H9 (cell line): ENCODE data around the gene MEIG1. TPM values are rescaled to one million over a fixed set of nuclear protein-coding genes. Genes with fewer than 3 reads are reported as not detected.
"Not testable (repeated sequence)": the region's sequence is repeated elsewhere in the genome, so short reads cannot be mapped to it uniquely, and the experiment has no call there.

Experiments used
- DNase-seq: peaks from one replicate; pipeline ENCODE4 v3.0.0-alpha.2; 2017
- H2AFZ ChIP-seq: one replicate; pipeline ENCODE4 v1.6.1; 2013; ENCODE audit warnings: mild to moderate bottlenecking, low read length, control low read depth, moderate library complexity
- H2AK5ac ChIP-seq: 2 replicates; pipeline ENCODE4 v1.6.1; 2013; ENCODE audit warnings: low read length, control low read depth, mixed read lengths; ENCODE audit not compliant: insufficient read length
- H2BK120ac ChIP-seq: one replicate; pipeline ENCODE4 v1.6.1; 2013; ENCODE audit warnings: low read depth, mild to moderate bottlenecking, low read length, control low read depth, inconsistent platforms; ENCODE audit not compliant: poor library complexity, severe bottlenecking
- H2BK12ac ChIP-seq: 2 replicates; pipeline ENCODE4 v1.6.1; 2013; ENCODE audit warnings: low read length, control low read depth, mixed read lengths, low read depth; ENCODE audit not compliant: insufficient read length
- H2BK15ac ChIP-seq: 2 replicates; pipeline ENCODE4 v1.6.1; 2013; ENCODE audit warnings: low read depth, low read length, control low read depth
- H2BK20ac ChIP-seq: one replicate; pipeline ENCODE4 v1.6.1; 2013; ENCODE audit warnings: low read depth, mild to moderate bottlenecking, low read length, control low read depth, inconsistent platforms; ENCODE audit not compliant: poor library complexity, severe bottlenecking
- H2BK5ac ChIP-seq: 2 replicates; pipeline ENCODE4 v1.6.1; 2013; ENCODE audit warnings: low read length, control low read depth, mixed read lengths; ENCODE audit not compliant: insufficient read length
- H3K14ac ChIP-seq: 2 replicates; pipeline ENCODE4 v1.6.1; 2013; ENCODE audit warnings: low read length, control low read depth; ENCODE audit not compliant: insufficient read depth
- H3K18ac ChIP-seq: 2 replicates; pipeline ENCODE4 v1.6.1; 2013; ENCODE audit warnings: low read depth, mild to moderate bottlenecking, mixed read lengths, low read length, control low read depth; ENCODE audit not compliant: insufficient read length
- H3K23ac ChIP-seq: 2 replicates; pipeline ENCODE4 v1.6.1; 2013; ENCODE audit warnings: low read length, control low read depth, mixed read lengths, low read depth; ENCODE audit not compliant: insufficient read length
- H3K23me2 ChIP-seq: 2 replicates; pipeline ENCODE4 v1.6.1; 2013; ENCODE audit warnings: low read depth, mild to moderate bottlenecking, mixed read lengths, low read length, control low read depth; ENCODE audit not compliant: insufficient read length, poor library complexity, severe bottlenecking
- H3K27ac ChIP-seq: 2 replicates; pipeline ENCODE4 v1.5.1; 2013; ENCODE audit warnings: low read length, control low read depth, mixed read lengths, low read depth; ENCODE audit not compliant: insufficient read length
- H3K27me3 ChIP-seq: 2 replicates; pipeline ENCODE4 v1.6.1; 2013; ENCODE audit warnings: low read length, control low read depth, inconsistent platforms; ENCODE audit not compliant: insufficient read depth
- H3K4ac ChIP-seq: 2 replicates; pipeline ENCODE4 v1.6.1; 2013; ENCODE audit warnings: low read depth, mild to moderate bottlenecking, control low read depth, inconsistent platforms, low read length, moderate library complexity
- H3K4me1 ChIP-seq: 2 replicates; pipeline ENCODE4 v1.6.1; 2013; ENCODE audit warnings: low read length, control low read depth, inconsistent platforms; ENCODE audit not compliant: insufficient read depth
- H3K4me2 ChIP-seq: 2 replicates; pipeline ENCODE4 v1.6.1; 2013; ENCODE audit warnings: low read length, control low read depth, mixed read lengths; ENCODE audit not compliant: insufficient read length, insufficient read depth
- H3K56ac ChIP-seq: 2 replicates; pipeline ENCODE4 v1.6.1; 2013; ENCODE audit warnings: low read depth, mild to moderate bottlenecking, mixed read lengths, low read length, control low read depth; ENCODE audit not compliant: insufficient read length
- H3K79me1 ChIP-seq: 2 replicates; pipeline ENCODE4 v1.6.1; 2013; ENCODE audit warnings: low read depth, mild to moderate bottlenecking, moderate library complexity, low read length, control low read depth, inconsistent platforms; ENCODE audit not compliant: insufficient read depth, poor library complexity, severe bottlenecking
- H3K79me2 ChIP-seq: 2 replicates; pipeline ENCODE4 v1.6.1; 2013; ENCODE audit warnings: low read length, control low read depth, inconsistent platforms; ENCODE audit not compliant: insufficient read depth
- H3K9ac ChIP-seq: 2 replicates; pipeline ENCODE4 v1.6.1; 2013; ENCODE audit warnings: low read length, control low read depth, mixed read lengths; ENCODE audit not compliant: insufficient read length; ENCODE audit errors: extremely low read depth
- H3K9me3 ChIP-seq: one replicate; pipeline ENCODE4 v1.6.1; 2013; ENCODE audit warnings: low read depth, low read length, inconsistent platforms; ENCODE audit not compliant: control insufficient read depth
- H3T11ph ChIP-seq: one replicate; pipeline ENCODE4 v1.6.1; 2013; ENCODE audit warnings: mild to moderate bottlenecking, low read length, control low read depth, inconsistent platforms
- H4K20me1 ChIP-seq: one replicate; pipeline ENCODE4 v1.6.1; 2013; ENCODE audit not compliant: control insufficient read depth, insufficient read length, insufficient read depth
- H4K5ac ChIP-seq: 2 replicates; pipeline ENCODE4 v1.6.1; 2013; ENCODE audit warnings: low read depth, mild to moderate bottlenecking, mixed read lengths, low read length, control low read depth; ENCODE audit not compliant: insufficient read length
- H4K8ac ChIP-seq: replicated peaks from 2 replicates; pipeline ENCODE4 v1.6.1; 2013; ENCODE audit warnings: low read length, control low read depth, mixed read lengths, low read depth; ENCODE audit not compliant: insufficient read length
- H4K91ac ChIP-seq: 2 replicates; pipeline ENCODE4 v1.6.1; 2013; ENCODE audit warnings: low read depth, mild to moderate bottlenecking, moderate library complexity, mixed read lengths, low read length, control low read depth; ENCODE audit not compliant: insufficient read length
- H3K27ac Mint-ChIP-seq, 3 experiments: 2 replicates in 2 of 3; 3 replicates in 1 of 3; pipeline ENCODE4 v1.8.0; 2020 to 2021; ENCODE audit warnings: mixed read lengths in 3 of 3, mild to moderate bottlenecking in 1 of 3, moderate library complexity in 1 of 3
- H3K27me3 Mint-ChIP-seq: 2 replicates; pipeline ENCODE4 v1.8.0; 2021; ENCODE audit warnings: low read depth, mild to moderate bottlenecking, moderate library complexity, mixed read lengths
- H3K36me3 Mint-ChIP-seq, 3 experiments: 2 replicates in 2 of 3; 3 replicates in 1 of 3; pipeline ENCODE4 v1.8.0; 2020 to 2021; ENCODE audit warnings: low read depth in 3 of 3, mixed read lengths in 3 of 3; ENCODE audit not compliant: insufficient read depth in 1 of 3
- H3K4me1 Mint-ChIP-seq, 2 experiments: 2 replicates each; pipeline ENCODE4 v1.8.0; 2020; ENCODE audit warnings: mixed read lengths in 2 of 2
- H3K4me3 Mint-ChIP-seq, 2 experiments: 2 replicates in 1 of 2; 3 replicates in 1 of 2; pipeline ENCODE4 v1.8.0; 2020 to 2021; ENCODE audit warnings: mild to moderate bottlenecking in 2 of 2, mixed read lengths in 2 of 2, moderate library complexity in 1 of 2
- H3K9me3 Mint-ChIP-seq, 2 experiments: 2 replicates in 1 of 2; 3 replicates in 1 of 2; pipeline ENCODE4 v1.8.0; 2020; ENCODE audit warnings: mild to moderate bottlenecking in 2 of 2, mixed read lengths in 2 of 2, moderate library complexity in 1 of 2
- CTCF ChIP-seq: fragments of 200-600 bp; sonication (generic); conservative IDR thresholded peaks from 3 replicates; pipeline ENCODE4 v1.8.0; 2021; ENCODE audit warnings: antibody characterized with exemption, mild to moderate bottlenecking
- WGBS: extraction: QIAGEN DNeasy Blood & Tissue Kit; methylation state at CpG from one replicate; pipeline ENCODE4 v1.1.7; 2013; ENCODE audit warnings: missing lambda C conversion rate, low lambda C conversion rate, mixed read lengths; ENCODE audit not compliant: insufficient read length; ENCODE audit errors: extremely low coverage; 5-methylcytosine and 5-hydroxymethylcytosine counted together
- total RNA-seq: library from RNA; stranded (reverse); gene quantifications from 2 replicates; pipeline ENCODE4 v1.2.1, GENCODE V29; 2021

MEIG1 gene
- total RNA-seq, 1 experiment from 2014 or later, result 0.72 TPM

GRCh38 chr10:14974153-14974998 lies 15.2 kb downstream of the MEIG1 start:
- no CpG with 5 or more reads among the region's 15 CpGs for WGBS
- not testable (repeated sequence) for H3K23ac ChIP-seq, H3K9ac ChIP-seq, H3K27me3 ChIP-seq, H2BK5ac ChIP-seq, H3K4me1 ChIP-seq, H2BK20ac ChIP-seq, H3K27ac Mint-ChIP-seq, H3K79me2 ChIP-seq, H4K91ac ChIP-seq, H3K4me3 Mint-ChIP-seq, H4K5ac ChIP-seq, H2BK120ac ChIP-seq, H3K27me3 Mint-ChIP-seq, H2AK5ac ChIP-seq, H3K56ac ChIP-seq, H3K9me3 ChIP-seq, H2BK15ac ChIP-seq, H2AFZ ChIP-seq, H3K23me2 ChIP-seq, H3K18ac ChIP-seq, H3K4ac ChIP-seq, H3K27ac ChIP-seq, H4K8ac ChIP-seq, H4K20me1 ChIP-seq, H3K14ac ChIP-seq, H3K9me3 Mint-ChIP-seq, H3K4me2 ChIP-seq, H3T11ph ChIP-seq, H3K36me3 Mint-ChIP-seq, H3K4me1 Mint-ChIP-seq, H3K79me1 ChIP-seq, H2BK12ac ChIP-seq
- TF ChIP-seq CTCF, result peak; percentile 11; the same call in 1 of the 3 replicates
- DNase-seq, result peak; percentile 35
